Measurements from ENCODE around the gene PLXNA4. TPM values are rescaled to one million over a fixed set of nuclear protein-coding genes. Genes with fewer than 3 reads are reported as not detected.

Gene PLXNA4
- total and polyA plus RNA-seq, 3 experiments from 2014 or later: 0.02 to 0.05 TPM; not detected in 1

- ChIA-PET CTCF (no interaction called here), POLR2A (no interaction called here)
- Mint-ChIP-seq H3K4me3 (no peak overlapping the region), H3K27me3 (peaks cover 3 to 37% of the 10 kb centered on the region in 2 donors), H3K9me3 (no peaks in the 10 kb centered on the region), H3K36me3 (no peaks in the 10 kb centered on the region), H3K4me1 (no peaks in the 10 kb centered on the region), H3K27ac (no peak overlapping the region)
- H3K27ac ChIP-seq (ENCODE audit: low read depth, low read length): no peak overlapping the region
- no peak overlapping the region for H3K4me3 ChIP-seq (ENCODE audit: low read length)
- no peaks in the 10 kb centered on the region for H3K27me3 ChIP-seq (ENCODE audit: insufficient read depth, low read length, poor library complexity, severe bottlenecking)
- H3K36me3 ChIP-seq (ENCODE audit: insufficient read depth, low read length): no peaks in the 10 kb centered on the region
- no peak for DNase-seq
- no peaks in the 10 kb centered on the region for H3K9me3 ChIP-seq (ENCODE audit: low read length)
- H3K4me1 ChIP-seq (ENCODE audit: insufficient read depth, low read length): no peaks in the 10 kb centered on the region
Observed at GRCh38 chr7:132347123-132347522, 229.1 kb downstream of the PLXNA4 start.

GRCh38 chr7:132345543-132346129 is 230.6 kb downstream of the PLXNA4 start:
- Histone ChIP-seq H3K27me3 (ENCODE audit: insufficient read depth, low read length, poor library complexity, severe bottlenecking) (no peaks in the 10 kb centered on the region), H3K4me1 (ENCODE audit: insufficient read depth, low read length) (no peaks in the 10 kb centered on the region), H3K9me3 (ENCODE audit: low read length) (no peaks in the 10 kb centered on the region), H3K36me3 (ENCODE audit: insufficient read depth, low read length) (no peaks in the 10 kb centered on the region), H3K27ac (ENCODE audit: low read depth, low read length) (no peak overlapping the region), H3K4me3 (ENCODE audit: low read length) (no peak overlapping the region)
- Mint-ChIP-seq H3K9me3 (no peaks in the 10 kb centered on the region), H3K27me3 (peaks cover 8 to 31% of the 10 kb centered on the region in 2 donors), H3K36me3 (no peaks in the 10 kb centered on the region), H3K4me1 (no peaks in the 10 kb centered on the region), H3K4me3 (no peak overlapping the region), H3K27ac (no peak overlapping the region)
- CTCF ChIA-PET: no interaction called here
- no peak for DNase-seq
- POLR2A ChIA-PET: no interaction called here

- H3K4me3 ChIP-seq (ENCODE audit: low read length): no peak overlapping the region
- H3K4me3 Mint-ChIP-seq: no peak overlapping the region
- no peaks in the 10 kb centered on the region for H3K9me3 Mint-ChIP-seq
- no peak for DNase-seq
- ChIA-PET CTCF (no interaction called here), POLR2A (no interaction called here)
- no peak overlapping the region for H3K27ac Mint-ChIP-seq
- H3K36me3 ChIP-seq (ENCODE audit: insufficient read depth, low read length): no peaks in the 10 kb centered on the region
- no peaks in the 10 kb centered on the region for H3K4me1 Mint-ChIP-seq
- H3K4me1 ChIP-seq (ENCODE audit: insufficient read depth, low read length): no peaks in the 10 kb centered on the region
- peaks cover 8 to 31% of the 10 kb centered on the region in 2 donors for H3K27me3 Mint-ChIP-seq
- H3K27ac ChIP-seq (ENCODE audit: low read depth, low read length): no peak overlapping the region
- no peaks in the 10 kb centered on the region for H3K36me3 Mint-ChIP-seq
- H3K9me3 ChIP-seq (ENCODE audit: low read length): no peaks in the 10 kb centered on the region
- no peaks in the 10 kb centered on the region for H3K27me3 ChIP-seq (ENCODE audit: insufficient read depth, low read length, poor library complexity, severe bottlenecking)
Observed at GRCh38 chr7:132345030-132345429, 231.2 kb downstream of the PLXNA4 start.

- Histone ChIP-seq H3K4me3 (ENCODE audit: low read length) (no peak overlapping the region), H3K4me1 (ENCODE audit: insufficient read depth, low read length) (no peaks in the 10 kb centered on the region), H3K9me3 (ENCODE audit: low read length) (no peaks in the 10 kb centered on the region), H3K27me3 (ENCODE audit: insufficient read depth, low read length, poor library complexity, severe bottlenecking) (no peaks in the 10 kb centered on the region), H3K36me3 (ENCODE audit: insufficient read depth, low read length) (no peaks in the 10 kb centered on the region), H3K27ac (ENCODE audit: low read depth, low read length) (no peak overlapping the region)
- no peak overlapping the region for H3K4me3 Mint-ChIP-seq
- POLR2A ChIA-PET: no interaction called here
- peaks cover 7 to 18% of the 10 kb centered on the region in 2 donors for H3K27me3 Mint-ChIP-seq
- H3K27ac Mint-ChIP-seq: no peak overlapping the region
- no peak for DNase-seq
- H3K36me3 Mint-ChIP-seq: no peaks in the 10 kb centered on the region
- H3K9me3 Mint-ChIP-seq: no peaks in the 10 kb centered on the region
- H3K4me1 Mint-ChIP-seq: no peaks in the 10 kb centered on the region
- CTCF ChIA-PET: interaction anchor here (0.7 kb wide), 1 partner anchor 422 kb away, joined by 5 read pairs; no protein-coding TSS in a partner anchor
Observed at GRCh38 chr7:132343199-132343598, 233.1 kb downstream of the PLXNA4 start.

- Histone ChIP-seq H3K27ac (ENCODE audit: low read depth, low read length) (no peak overlapping the region), H3K9me3 (ENCODE audit: low read length) (no peaks in the 10 kb centered on the region), H3K36me3 (ENCODE audit: insufficient read depth, low read length) (no peaks in the 10 kb centered on the region), H3K4me1 (ENCODE audit: insufficient read depth, low read length) (no peaks in the 10 kb centered on the region), H3K27me3 (ENCODE audit: insufficient read depth, low read length, poor library complexity, severe bottlenecking) (no peaks in the 10 kb centered on the region), H3K4me3 (ENCODE audit: low read length) (no peak overlapping the region)
- H3K36me3 Mint-ChIP-seq: peaks cover 0 to 2% (median 0%) of the 10 kb centered on the region in 3 donors
- no peaks in the 10 kb centered on the region for H3K4me1 Mint-ChIP-seq
- POLR2A ChIA-PET: no interaction called here
- CTCF ChIA-PET: interaction anchor here (0.7 kb wide), 1 partner anchor 19 kb away, joined by 3 read pairs; no protein-coding TSS in a partner anchor
- no peak overlapping the region for H3K4me3 Mint-ChIP-seq
- H3K27ac Mint-ChIP-seq: no peak overlapping the region
- DNase-seq: no peak
- peaks cover 10 to 16% of the 10 kb centered on the region in 2 donors for H3K27me3 Mint-ChIP-seq
- no peaks in the 10 kb centered on the region for H3K9me3 Mint-ChIP-seq
Observed at GRCh38 chr7:132337450-132338080, 238.7 kb downstream of the PLXNA4 start.

GRCh38 chr7:132336797-132337196 is 239.5 kb downstream of the PLXNA4 start:
- POLR2A ChIA-PET: no interaction called here
- no peak overlapping the region for H3K27ac Mint-ChIP-seq
- CTCF ChIA-PET: interaction anchor here (1.3 kb wide), 1 partner anchor 18 kb away, joined by 5 read pairs; no protein-coding TSS in a partner anchor

GRCh38 chr7:132333301-132333700 is 243.0 kb downstream of the PLXNA4 start:
- CTCF ChIA-PET: interaction anchor here (1.6 kb wide), 1 partner anchor 15 kb away, joined by 5 read pairs; no protein-coding TSS in a partner anchor
- H3K36me3 ChIP-seq (ENCODE audit: insufficient read depth, low read length): no peaks in the 10 kb centered on the region
- POLR2A ChIA-PET: no interaction called here
- H3K36me3 Mint-ChIP-seq: peaks cover 0 to 2% (median 0%) of the 10 kb centered on the region in 3 donors
- no peak overlapping the region for H3K27ac Mint-ChIP-seq
- peaks cover 9 to 24% of the 10 kb centered on the region in 2 donors for H3K27me3 Mint-ChIP-seq
- no peaks in the 10 kb centered on the region for H3K4me1 Mint-ChIP-seq
- H3K9me3 Mint-ChIP-seq: no peaks in the 10 kb centered on the region
- no peaks in the 10 kb centered on the region for H3K9me3 ChIP-seq (ENCODE audit: low read length)
- no peak overlapping the region for H3K4me3 ChIP-seq (ENCODE audit: low read length)
- peaks cover 7% of the 10 kb centered on the region for H3K27me3 ChIP-seq (ENCODE audit: insufficient read depth, low read length, poor library complexity, severe bottlenecking)
- no peaks in the 10 kb centered on the region for H3K4me1 ChIP-seq (ENCODE audit: insufficient read depth, low read length)
- no peak overlapping the region for H3K27ac ChIP-seq (ENCODE audit: low read depth, low read length)
- DNase-seq: no peak
- H3K4me3 Mint-ChIP-seq: no peak overlapping the region

More at GRCh38 chr7:132336797-132337196, 239.5 kb downstream of the PLXNA4 start:
- Histone ChIP-seq H3K9me3 (ENCODE audit: low read length) (no peaks in the 10 kb centered on the region), H3K27ac (ENCODE audit: low read depth, low read length) (no peak overlapping the region), H3K4me3 (ENCODE audit: low read length) (no peak overlapping the region), H3K36me3 (ENCODE audit: insufficient read depth, low read length) (no peaks in the 10 kb centered on the region), H3K4me1 (ENCODE audit: insufficient read depth, low read length) (no peaks in the 10 kb centered on the region), H3K27me3 (ENCODE audit: insufficient read depth, low read length, poor library complexity, severe bottlenecking) (no peaks in the 10 kb centered on the region)
- no peak for DNase-seq
- no peak overlapping the region for H3K4me3 Mint-ChIP-seq
- H3K4me1 Mint-ChIP-seq: no peaks in the 10 kb centered on the region
- peaks cover 10 to 22% of the 10 kb centered on the region in 2 donors for H3K27me3 Mint-ChIP-seq
- H3K9me3 Mint-ChIP-seq: no peaks in the 10 kb centered on the region
- H3K36me3 Mint-ChIP-seq: peaks cover 0 to 2% (median 0%) of the 10 kb centered on the region in 3 donors

- CTCF ChIA-PET: interaction anchor here (1.0 kb wide), 1 partner anchor 10 kb away, joined by 3 read pairs; no protein-coding TSS in a partner anchor
- H3K4me3 ChIP-seq (ENCODE audit: low read length): no peak overlapping the region
- H3K27me3 ChIP-seq (ENCODE audit: insufficient read depth, low read length, poor library complexity, severe bottlenecking): peaks cover 10% of the 10 kb centered on the region
- Mint-ChIP-seq H3K4me1 (no peaks in the 10 kb centered on the region), H3K27me3 (peaks cover 11 to 31% of the 10 kb centered on the region in 2 donors), H3K9me3 (no peaks in the 10 kb centered on the region), H3K27ac (no peak overlapping the region), H3K36me3 (peaks cover 0 to 2% (median 0%) of the 10 kb centered on the region in 3 donors), H3K4me3 (no peak overlapping the region)
- H3K9me3 ChIP-seq (ENCODE audit: low read length): no peaks in the 10 kb centered on the region
- POLR2A ChIA-PET: no interaction called here
- H3K27ac ChIP-seq (ENCODE audit: low read depth, low read length): no peak overlapping the region
- DNase-seq: no peak
- no peaks in the 10 kb centered on the region for H3K36me3 ChIP-seq (ENCODE audit: insufficient read depth, low read length)
- no peaks in the 10 kb centered on the region for H3K4me1 ChIP-seq (ENCODE audit: insufficient read depth, low read length)
Observed at GRCh38 chr7:132328760-132329159, 247.5 kb downstream of the PLXNA4 start.

Data from CD8-positive, alpha-beta memory T cell (primary cell).